ENCODE measurements around the gene SORBS1.
"Not testable (repeated sequence)": the region's sequence is repeated elsewhere in the genome, so short reads cannot be mapped to it uniquely, and the experiment has no call there.

The SORBS1 gene

GRCh38 chr10:95480102-95480900, 80.9 kb downstream of the SORBS1 start:
- no peak for DNase-seq

- DNase-seq = no peak
Measured at GRCh38 chr10:95478935-95479334, 82.2 kb downstream of the SORBS1 start.

- no peak for DNase-seq
Measured at GRCh38 chr10:95478185-95478584, 83.0 kb downstream of the SORBS1 start.

GRCh38 chr10:95477175-95477520, 84.0 kb downstream of the SORBS1 start:
- DNase-seq = no peak

- no peak for DNase-seq
Measured at GRCh38 chr10:95476469-95477174, 84.5 kb downstream of the SORBS1 start.

- DNase-seq = no peak
Measured at GRCh38 chr10:95475827-95476468, 85.2 kb downstream of the SORBS1 start.

GRCh38 chr10:95475003-95475383, 86.2 kb downstream of the SORBS1 start:
- no peak for DNase-seq

GRCh38 chr10:95474228-95475002, 86.8 kb downstream of the SORBS1 start:
- DNase-seq = no peak

- DNase-seq = no peak
Measured at GRCh38 chr10:95472304-95473088, 88.7 kb downstream of the SORBS1 start.

- no peak for DNase-seq
Measured at GRCh38 chr10:95469676-95470075, 91.5 kb downstream of the SORBS1 start.

- no peak for DNase-seq
Measured at GRCh38 chr10:95469251-95469650, 91.9 kb downstream of the SORBS1 start.

- not testable (repeated sequence) for DNase-seq
Measured at GRCh38 chr10:95467642-95468041, 93.5 kb downstream of the SORBS1 start.

- no peak for DNase-seq
Measured at GRCh38 chr10:95467162-95467599, 94.0 kb downstream of the SORBS1 start.

- no peak for DNase-seq
Measured at GRCh38 chr10:95466436-95466835, 94.7 kb downstream of the SORBS1 start.

- no peak for DNase-seq
Measured at GRCh38 chr10:95464280-95464679, 96.9 kb downstream of the SORBS1 start.

- no peak for DNase-seq
Measured at GRCh38 chr10:95462740-95463667, 98.2 kb downstream of the SORBS1 start.

- no peak for DNase-seq
Measured at GRCh38 chr10:95461611-95462010, 99.6 kb downstream of the SORBS1 start.

- no peak for DNase-seq
Measured at GRCh38 chr10:95459446-95460045, 101.6 kb downstream of the SORBS1 start.

GRCh38 chr10:95458871-95459270, 102.3 kb downstream of the SORBS1 start:
- no peak for DNase-seq

GRCh38 chr10:95458014-95458413, 103.2 kb downstream of the SORBS1 start:
- no peak for DNase-seq

Measured in activated CD4-positive, alpha-beta T cell treated with anti-CD3 and anti-CD28 coated beads, Interleukin-2, amount 50 U/mL, for 4 hours (primary cell).